DMS53 treated with DMSO at 0.1 percent for 48 hours (cell line): ENCODE measurements around the gene HHEX.

Experiments
- DNase-seq: peaks from one replicate; lab custom pipeline; 2025; ENCODE audit not compliant: unreplicated experiment; lab: John Stamatoyannopoulos, UW

Gene HHEX

DNA sequence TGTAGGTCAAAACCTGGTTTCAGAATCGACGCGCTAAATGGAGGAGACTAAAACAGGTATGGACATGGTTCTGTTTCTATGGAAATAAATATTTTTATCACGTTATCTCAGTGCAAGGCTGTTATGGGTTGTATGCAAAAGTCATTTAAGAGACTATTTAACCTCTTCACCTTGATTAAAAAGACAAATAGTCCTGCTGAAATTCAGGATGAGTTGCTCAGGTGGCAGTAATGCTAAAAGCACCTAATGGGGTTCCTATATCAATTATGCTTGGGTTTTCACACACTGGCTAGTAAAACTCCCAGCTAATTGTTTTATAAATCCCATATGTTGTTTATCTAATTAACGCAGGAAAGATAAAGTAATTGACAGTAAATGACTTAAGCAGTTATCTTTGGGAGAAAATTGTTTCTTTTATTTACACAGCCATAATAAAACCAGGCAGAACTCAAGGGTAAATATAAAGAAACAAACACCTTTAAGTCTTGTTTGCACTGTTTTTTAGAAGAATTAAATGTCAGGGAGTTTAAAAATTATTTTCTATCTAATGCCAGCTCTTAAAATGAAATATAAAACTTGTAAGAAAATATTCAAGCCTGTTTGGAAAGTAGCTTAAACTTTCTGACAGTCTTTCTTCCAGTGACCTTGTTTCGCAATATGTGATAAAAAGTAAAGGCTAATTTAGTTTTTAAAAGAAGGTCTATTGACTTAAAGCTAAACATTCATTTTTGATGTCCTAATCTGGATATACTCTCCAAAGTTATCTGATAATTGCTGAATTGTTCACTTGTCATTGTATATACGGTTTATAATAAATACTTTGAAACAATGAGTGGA lies 3.2 kb downstream of the HHEX start:
- no peak for DNase-seq

DNA sequence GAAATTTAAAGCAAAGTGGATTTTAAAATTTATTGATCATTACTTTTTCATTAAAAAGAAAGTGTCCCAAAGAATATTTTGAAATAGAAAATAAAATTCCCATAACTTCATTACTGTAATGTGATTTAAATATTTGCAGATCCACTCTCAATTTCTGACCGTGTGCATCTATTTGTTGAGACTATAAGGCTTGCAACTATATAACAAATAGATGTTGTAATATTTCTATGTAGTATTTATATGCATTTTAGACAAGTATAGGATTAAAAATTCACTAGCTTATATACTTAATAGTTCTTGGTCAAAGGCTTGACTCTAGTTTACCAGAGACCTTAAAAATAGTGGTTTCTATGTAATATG lies 3.8 kb downstream of the HHEX start:
- no peak for DNase-seq

- DNase-seq: no peak
Measured at GRCh38 chr10:92695679-92696605, 6.2 kb downstream of the HHEX start.

DNA sequence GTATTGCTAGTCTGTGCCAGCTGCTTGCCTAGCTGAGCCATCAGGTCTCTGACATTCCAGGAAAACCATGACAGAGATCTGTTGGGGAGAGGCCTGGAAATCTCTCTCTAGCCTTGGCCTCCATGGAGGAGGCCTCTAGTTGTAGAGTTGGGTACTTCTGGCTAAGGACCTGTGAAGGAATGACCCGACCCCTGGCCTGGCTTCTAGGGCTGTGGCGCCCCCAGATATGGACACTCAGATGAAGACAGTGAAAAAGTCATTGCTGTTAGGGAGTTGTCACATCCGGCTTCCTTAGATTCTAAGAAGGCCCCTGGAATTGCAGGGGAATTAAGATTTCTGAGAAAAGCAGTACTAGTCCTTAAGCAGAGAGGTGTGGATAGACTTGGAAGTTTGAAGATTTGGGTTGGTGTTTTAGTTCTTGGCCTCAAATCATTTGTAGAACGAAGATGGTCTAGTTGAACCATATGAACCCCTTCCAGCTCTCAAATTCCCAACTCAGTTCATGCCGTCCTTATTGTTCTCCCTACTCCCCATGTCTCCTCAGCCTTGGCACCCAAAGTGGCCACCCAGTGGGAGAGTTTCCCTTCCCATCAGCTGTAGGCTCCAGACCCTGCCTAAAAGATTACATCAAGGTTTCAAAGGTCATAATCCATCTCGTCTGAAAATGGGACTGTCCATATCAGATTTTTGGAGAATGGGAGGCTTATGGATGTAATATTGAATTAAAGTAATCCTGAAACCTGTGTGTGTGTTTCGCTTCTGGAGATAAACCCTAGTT lies 7.0 kb downstream of the HHEX start:
- no peak for DNase-seq

DNA sequence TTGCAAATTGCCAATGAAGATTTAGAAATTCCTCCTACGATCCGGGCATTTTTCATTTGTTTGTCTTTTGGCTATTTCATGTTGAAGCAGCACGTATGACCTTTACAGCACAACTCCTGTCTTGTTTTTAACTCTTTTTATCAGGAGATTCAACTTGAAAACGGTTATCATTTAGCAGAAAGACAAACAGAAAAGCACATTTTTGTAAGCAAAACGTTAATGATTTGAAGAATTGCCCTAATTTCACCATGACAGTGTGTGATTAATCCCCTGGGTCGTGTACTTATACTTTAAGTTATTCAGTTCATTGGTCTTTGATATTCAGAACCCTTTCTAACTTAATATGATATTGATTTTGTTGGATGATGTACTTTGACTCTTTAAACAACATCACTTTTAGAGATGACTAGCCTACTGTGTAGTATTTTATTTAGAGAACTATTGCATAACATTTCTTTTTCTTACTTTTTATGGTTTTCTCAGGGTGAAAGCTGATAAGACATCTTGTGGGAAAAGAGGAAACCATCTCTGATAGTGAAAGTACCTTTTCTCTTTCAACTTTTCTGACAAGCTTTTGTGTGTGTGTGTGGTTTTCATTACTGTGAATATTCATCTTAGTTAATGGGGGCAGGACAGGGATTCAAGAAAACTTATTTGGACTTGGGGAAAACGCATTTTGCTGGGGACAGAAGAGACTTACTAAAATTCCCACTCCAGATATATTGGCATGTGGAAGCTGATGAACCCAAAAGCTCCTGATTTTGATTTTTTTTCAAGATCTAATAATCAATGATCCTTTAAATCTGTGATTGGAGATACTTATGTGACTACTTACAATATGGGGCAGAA lies 8.1 kb downstream of the HHEX start:
- DNase-seq: no peak

DNA sequence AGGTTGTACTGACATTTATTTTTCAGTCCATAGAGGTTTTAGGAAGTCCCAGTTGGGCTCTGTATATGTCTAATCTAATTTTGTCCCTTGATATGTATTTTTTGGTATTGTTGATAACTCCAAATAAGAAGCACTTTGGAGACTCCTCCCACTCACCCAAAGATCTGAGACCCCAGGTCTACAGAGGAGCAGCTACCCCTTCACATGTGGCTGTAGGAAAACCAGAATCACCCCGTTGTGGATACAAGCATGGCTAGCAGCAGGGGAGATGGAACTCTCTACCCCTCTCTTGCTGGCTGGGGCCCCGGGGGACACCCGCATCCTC lies 9.4 kb downstream of the HHEX start:
- DNase-seq: no peak

DNA sequence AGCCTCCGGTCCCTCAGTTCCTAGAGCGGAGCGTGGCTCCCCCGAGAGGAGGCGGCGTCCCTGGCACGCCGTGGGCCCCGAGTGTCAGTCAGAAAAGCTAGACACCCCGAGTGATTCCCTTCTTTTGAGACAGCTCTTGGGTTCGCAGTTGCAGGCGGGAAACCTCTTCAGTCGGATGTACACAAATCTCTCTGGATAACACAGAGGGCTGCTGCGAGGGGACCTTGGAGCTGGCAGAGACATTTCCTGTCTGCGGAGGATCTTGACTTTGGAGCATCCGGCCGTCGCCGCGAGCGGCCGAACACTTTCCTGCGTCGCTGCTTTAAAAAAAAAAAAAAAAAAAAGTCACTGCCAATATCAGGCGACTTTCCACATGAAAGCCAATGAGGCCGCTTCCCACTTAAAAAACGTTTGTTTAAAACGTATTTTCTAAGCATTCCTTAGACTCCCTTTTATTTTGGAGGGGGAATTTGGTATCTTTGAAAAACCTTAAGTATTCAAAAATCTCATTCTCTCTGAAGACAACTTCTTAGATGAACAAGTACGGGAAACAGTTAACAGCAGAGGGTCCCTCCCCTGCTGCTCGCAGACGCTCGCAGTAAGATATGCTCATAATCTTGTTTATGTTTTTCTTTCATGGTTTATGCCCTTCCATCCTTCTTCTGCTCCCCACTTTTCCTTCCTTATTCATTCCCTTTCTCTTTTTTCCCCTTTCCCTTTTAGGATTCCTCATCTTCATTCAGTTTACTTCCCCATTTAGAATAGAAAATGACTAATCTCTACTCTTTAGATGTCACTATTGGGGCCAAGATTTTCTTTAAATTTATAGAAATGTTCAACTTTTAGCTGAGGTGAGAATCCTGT lies 10.0 kb downstream of the HHEX start:
- peak; percentile 63 for DNase-seq

GRCh38 chr10:92702301-92702916 lies 12.7 kb downstream of the HHEX start:
- no peak for DNase-seq

- DNase-seq: peak; percentile 64
Measured at GRCh38 chr10:92712016-92712889, 22.5 kb downstream of the HHEX start.

- no peak for DNase-seq
Measured at GRCh38 chr10:92714152-92714845, 24.5 kb downstream of the HHEX start.

- DNase-seq: no peak
Measured at GRCh38 chr10:92714872-92715271, 25.1 kb downstream of the HHEX start.

DNA sequence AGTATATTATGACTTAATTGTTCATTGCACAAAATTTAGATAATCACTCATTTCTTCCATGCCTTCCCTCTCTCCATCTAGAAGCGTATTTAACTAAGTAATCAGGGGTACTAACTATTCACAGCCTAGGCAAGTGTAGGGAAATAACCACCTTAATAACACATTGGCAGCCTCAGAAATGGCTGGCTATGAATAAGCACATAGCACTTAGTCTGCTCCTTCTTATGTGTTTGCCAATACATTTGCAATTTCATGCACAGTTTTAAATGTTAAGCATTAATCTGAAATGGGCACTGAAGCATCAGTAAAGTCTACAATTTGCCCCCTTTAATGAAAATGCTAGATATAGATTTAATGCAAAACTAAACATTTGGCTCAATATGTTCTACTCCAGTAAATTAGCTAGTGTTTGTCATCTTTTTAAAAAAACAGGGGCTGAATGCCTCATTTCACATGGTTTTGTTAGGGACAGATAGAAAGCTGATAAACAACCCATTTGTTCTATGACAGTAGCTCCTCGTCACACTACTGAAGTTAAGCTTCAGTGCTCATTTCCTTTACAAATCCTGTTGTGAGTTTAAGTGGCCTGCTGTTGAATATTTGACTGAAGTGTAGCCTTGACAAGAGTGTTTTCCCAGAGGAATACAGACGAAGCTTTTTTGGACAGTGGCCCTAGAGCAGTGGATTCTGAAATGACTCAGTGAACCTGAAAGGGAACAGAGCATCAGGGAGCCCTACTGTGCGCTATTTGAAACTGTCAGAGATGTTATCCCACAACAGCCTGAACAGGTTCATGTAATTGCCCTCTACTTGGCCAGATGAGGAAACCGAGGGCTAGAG lies 30.5 kb downstream of the HHEX start:
- peak; percentile 55 for DNase-seq

DNA sequence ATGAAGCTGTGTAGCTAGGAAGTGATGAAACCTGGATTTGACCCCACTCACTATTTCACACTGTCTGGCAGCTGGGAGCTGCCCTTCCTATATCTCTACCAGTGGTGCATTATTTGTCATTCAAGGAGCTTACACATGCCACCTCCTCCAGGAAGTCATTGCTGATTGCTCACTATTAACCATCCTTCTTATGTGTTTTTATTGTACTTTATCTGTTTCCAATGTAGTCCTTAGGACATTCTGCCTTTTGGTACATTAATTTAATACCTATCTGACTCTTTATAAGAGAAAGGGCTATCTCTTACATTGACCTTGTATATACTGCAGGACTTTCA lies 31.0 kb downstream of the HHEX start:
- no peak for DNase-seq

DNA sequence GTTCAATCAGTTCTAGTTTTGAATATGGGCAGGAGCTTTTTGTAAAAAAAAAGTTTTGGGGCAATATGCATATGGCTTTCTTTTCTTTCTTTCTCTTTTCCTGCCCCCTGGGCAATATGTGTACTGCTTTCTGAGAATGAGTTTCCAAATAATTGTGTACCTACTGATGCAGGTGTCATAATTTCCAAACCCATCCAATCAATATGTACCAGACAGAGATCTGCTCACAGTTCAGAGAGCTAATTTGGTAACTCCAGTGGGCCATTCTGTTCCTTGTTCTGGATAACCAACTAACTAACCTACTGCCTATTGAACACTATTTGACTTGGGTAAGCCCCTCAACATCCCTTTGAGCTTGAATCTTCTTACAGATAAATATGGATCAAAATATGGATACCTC lies 32.6 kb downstream of the HHEX start:
- no peak for DNase-seq

GRCh38 chr10:92727141-92727540 lies 37.4 kb downstream of the HHEX start:
- no peak for DNase-seq

- no peak for DNase-seq
Measured at GRCh38 chr10:92727550-92727949, 37.8 kb downstream of the HHEX start.

DNA sequence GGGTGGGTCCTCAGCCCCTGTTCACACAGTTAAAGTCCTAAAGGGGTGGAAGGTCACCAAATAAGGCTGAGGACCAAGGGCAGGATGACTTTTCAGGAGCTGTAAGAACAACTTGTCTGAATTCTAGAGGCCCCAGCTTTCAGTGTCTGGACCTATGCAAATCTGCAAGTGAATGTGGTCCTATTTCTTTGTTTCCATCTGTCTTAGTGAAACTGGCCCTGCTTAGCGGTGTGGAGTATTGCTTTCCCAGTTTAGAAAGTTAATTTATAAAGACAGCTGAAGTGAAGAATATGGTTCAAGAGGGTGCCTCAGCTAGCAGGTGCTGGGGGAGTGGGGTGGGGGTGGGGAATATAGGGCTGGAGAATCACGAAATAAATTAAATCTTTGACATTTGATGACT lies 40.1 kb downstream of the HHEX start:
- DNase-seq: no peak
